Fibroblast of skin of right biceps (primary cell): ENCODE results near the gene LAMP1.
"Not testable (repeated sequence)": the region's sequence is repeated elsewhere in the genome, so short reads cannot be mapped to it uniquely, and the experiment has no call there.

Source experiments
- DNase-seq: peaks from one replicate; pipeline ENCODE4 v3.0.0-alpha.2; 2013

Gene LAMP1

GRCh38 chr13:113296823-113297369 is at the start of gene LAMP1:
Gene LAMP1, plus strand, starts transcription at chr13:113297239. Its CDS starts 196 bp downstream, at chr13:113297435.
- peak; percentile 99 for DNase-seq

GRCh38 chr13:113252516-113253095 is 44.4 kb upstream of the LAMP1 start:
- no peak for DNase-seq

GRCh38 chr13:113257908-113258307 is 39.1 kb upstream of the LAMP1 start:
- DNase-seq: not testable (repeated sequence)

GRCh38 chr13:113258321-113259054 is 38.6 kb upstream of the LAMP1 start:
- DNase-seq: no peak

- no peak for DNase-seq
These were observed 36.0 kb upstream of the LAMP1 start for GRCh38 chr13:113260996-113261395.

- not testable (repeated sequence) for DNase-seq
These were observed 34.0 kb upstream of the LAMP1 start for GRCh38 chr13:113263016-113263415.

GRCh38 chr13:113267642-113268405 is 29.2 kb upstream of the LAMP1 start:
- no peak for DNase-seq

- no peak for DNase-seq
These were observed 25.0 kb upstream of the LAMP1 start for GRCh38 chr13:113272031-113272430.

GRCh38 chr13:113272701-113273181 is 24.3 kb upstream of the LAMP1 start:
- DNase-seq: no peak

GRCh38 chr13:113273321-113273720 is 23.7 kb upstream of the LAMP1 start:
- no peak for DNase-seq

GRCh38 chr13:113273851-113274590 is 23.0 kb upstream of the LAMP1 start:
- peak; percentile 45 for DNase-seq

GRCh38 chr13:113274721-113275120 is 22.3 kb upstream of the LAMP1 start:
- no peak for DNase-seq

GRCh38 chr13:113275387-113275786 is 21.7 kb upstream of the LAMP1 start:
- peak; percentile 62 for DNase-seq

- no peak for DNase-seq
These were observed 16.9 kb upstream of the LAMP1 start for GRCh38 chr13:113280126-113280525.

GRCh38 chr13:113283904-113284303 is 13.1 kb upstream of the LAMP1 start:
- DNase-seq: no peak

- no peak for DNase-seq
These were observed 8.2 kb upstream of the LAMP1 start for GRCh38 chr13:113288880-113289279.

GRCh38 chr13:113291129-113291528 is 5.9 kb upstream of the LAMP1 start:
- no peak for DNase-seq

- DNase-seq: no peak
These were observed 4.8 kb upstream of the LAMP1 start for GRCh38 chr13:113292021-113292862.

- no peak for DNase-seq
These were observed 3.4 kb upstream of the LAMP1 start for GRCh38 chr13:113293686-113294085.

- no peak for DNase-seq
These were observed 1.3 kb upstream of the LAMP1 start for GRCh38 chr13:113295776-113296175.

GRCh38 chr13:113297370-113298042 is 467 bp downstream of the LAMP1 start:
- DNase-seq: no peak
